ENCODE measurements around the gene SESN1. TPM values are rescaled to one million over a fixed set of nuclear protein-coding genes. Genes with fewer than 3 reads are reported as not detected.
"Not testable (repeated sequence)": the region's sequence is repeated elsewhere in the genome, so short reads cannot be mapped to it uniquely, and the experiment has no call there.

SESN1 gene
- polyA plus RNA-seq (2011; rRNA removed) (9.1 and 17.4 TPM in 2 replicates), polyA minus RNA-seq (2011; rRNA and poly(A)+ RNA removed) (8.3 and 11.0 TPM in 2 replicates)

DNA sequence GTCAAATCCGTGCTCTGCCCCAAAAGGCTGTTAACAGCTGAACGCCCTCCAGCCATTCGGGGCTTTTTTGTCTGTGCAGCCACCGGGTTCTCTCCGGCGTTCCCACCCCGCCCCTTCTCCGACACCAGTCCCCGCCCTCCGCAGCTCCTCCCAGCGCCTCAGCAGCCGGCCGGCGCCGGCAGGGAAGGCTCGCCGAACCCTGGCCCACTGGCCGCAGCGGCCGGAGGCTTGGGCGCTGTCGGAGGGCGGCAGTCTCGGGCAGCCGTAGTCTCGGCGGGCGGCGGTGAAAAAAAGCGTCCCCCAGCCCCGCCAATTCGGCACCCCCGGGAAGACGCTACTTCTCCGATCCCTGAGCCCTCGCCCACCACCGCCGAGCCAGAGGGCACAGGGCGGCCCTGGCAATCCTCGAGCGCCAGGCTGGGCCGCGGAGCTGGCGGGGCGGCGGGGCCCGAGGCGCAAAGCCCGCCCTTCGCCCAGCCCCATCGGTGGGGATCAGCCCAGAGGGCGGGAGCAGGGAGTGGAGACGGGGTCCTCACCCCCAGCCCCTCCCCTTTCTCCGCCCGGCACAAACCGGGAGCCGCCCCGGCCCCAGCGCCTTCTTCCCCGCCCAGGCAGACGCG is at the start of gene SESN1:
SESN1 (minus strand) TSS at position 431 of the 620 bp plus-strand sequence. CDS start 773 bp downstream, outside the sequence.
- ChIA-PET POLR2A (interaction anchor here (0.5 to 1.1 kb wide), 6 partner anchors 19 to 1467 kb away, joined by 3 to 4 read pairs (median 3); partner anchors contain the start of genes PPIL6 and SMPD2), CTCF (interaction anchor here (0.6 to 2.2 kb wide), 6 partner anchors 9 to 1979 kb away, joined by 3 to 7 read pairs (median 3); no protein-coding TSS in a partner anchor)
- H3K27me3 ChIP-seq (ENCODE audit: control insufficient read depth, insufficient read depth, low read length), result no peaks in the 10 kb centered on the region
- DNase-seq (ENCODE audit: low read depth), result peak; percentile 83
- TF ChIP-seq, protein P1, sequence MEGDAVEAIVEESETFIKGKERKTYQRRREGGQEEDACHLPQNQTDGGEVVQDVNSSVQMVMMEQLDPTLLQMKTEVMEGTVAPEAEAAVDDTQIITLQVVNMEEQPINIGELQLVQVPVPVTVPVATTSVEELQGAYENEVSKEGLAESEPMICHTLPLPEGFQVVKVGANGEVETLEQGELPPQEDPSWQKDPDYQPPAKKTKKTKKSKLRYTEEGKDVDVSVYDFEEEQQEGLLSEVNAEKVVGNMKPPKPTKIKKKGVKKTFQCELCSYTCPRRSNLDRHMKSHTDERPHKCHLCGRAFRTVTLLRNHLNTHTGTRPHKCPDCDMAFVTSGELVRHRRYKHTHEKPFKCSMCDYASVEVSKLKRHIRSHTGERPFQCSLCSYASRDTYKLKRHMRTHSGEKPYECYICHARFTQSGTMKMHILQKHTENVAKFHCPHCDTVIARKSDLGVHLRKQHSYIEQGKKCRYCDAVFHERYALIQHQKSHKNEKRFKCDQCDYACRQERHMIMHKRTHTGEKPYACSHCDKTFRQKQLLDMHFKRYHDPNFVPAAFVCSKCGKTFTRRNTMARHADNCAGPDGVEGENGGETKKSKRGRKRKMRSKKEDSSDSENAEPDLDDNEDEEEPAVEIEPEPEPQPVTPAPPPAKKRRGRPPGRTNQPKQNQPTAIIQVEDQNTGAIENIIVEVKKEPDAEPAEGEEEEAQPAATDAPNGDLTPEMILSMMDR (IDR thresholded peaks at IDR 0.05; ENCODE audit: insufficient read depth, low read depth, low read length), result no peak
- H3K4me3 ChIP-seq (ENCODE audit: low read depth, low read length), result peak within 1 kb of the TSS; percentile 84
- H3K36me3 ChIP-seq (ENCODE audit: control insufficient read depth, insufficient read depth, low read length), result no peaks in the 10 kb centered on the region

DNA sequence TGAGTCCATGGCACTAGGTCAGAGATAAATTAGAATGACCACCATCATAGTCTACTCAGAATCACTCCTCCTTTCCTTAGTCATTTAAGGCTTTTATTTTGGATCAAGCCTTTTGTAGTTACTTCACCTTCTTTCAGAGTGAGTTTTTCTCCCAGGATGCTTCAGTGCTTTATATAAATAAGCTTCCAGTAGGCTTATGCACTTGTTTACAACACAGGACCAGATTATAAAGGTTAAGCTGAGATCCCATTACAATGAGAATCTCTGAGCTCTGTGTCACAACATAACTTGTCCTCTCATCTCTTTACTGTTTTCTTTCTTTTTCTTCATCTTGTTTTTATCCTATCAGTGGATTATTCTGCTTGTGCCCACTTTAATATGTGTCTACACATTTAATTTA is 48.5 kb upstream of the SESN1 start:
- CTCF ChIA-PET, result interaction anchor here (1.3 to 2.3 kb wide), 2 partner anchors 21 kb away, joined by 3 to 5 read pairs; no protein-coding TSS in a partner anchor
- no peak for DNase-seq (ENCODE audit: low read depth)

DNA sequence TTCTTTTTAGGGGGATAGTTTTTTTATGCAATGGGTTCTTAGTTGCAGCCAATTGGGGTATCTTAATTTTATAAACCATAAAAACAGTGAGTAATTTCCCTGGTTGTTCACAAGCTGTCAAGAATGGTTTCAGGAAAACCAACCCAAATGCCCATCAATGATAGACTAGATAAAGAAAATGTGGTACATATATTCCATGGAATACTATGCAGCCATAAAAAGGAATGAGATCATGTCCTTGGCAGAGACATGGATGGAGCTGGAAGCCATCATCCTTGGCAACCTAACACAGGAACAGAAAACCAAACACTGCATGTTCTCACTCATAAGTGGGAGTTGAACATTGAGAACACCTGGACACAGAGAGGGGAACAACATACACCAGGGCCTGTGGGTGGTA is 47.4 kb upstream of the SESN1 start:
- H3K36me3 ChIP-seq (ENCODE audit: control insufficient read depth, insufficient read depth, low read length); DNase-seq (ENCODE audit: low read depth); CTCF ChIA-PET; POLR2A ChIA-PET; H3K4me3 ChIP-seq (ENCODE audit: low read depth, low read length); H3K27me3 ChIP-seq (ENCODE audit: control insufficient read depth, insufficient read depth, low read length): not testable (repeated sequence)

More for the DNA sequence above, 48.5 kb upstream of the SESN1 start:
- Histone ChIP-seq H3K4me3 (ENCODE audit: low read depth, low read length) (no peak overlapping the region), H3K36me3 (ENCODE audit: control insufficient read depth, insufficient read depth, low read length) (no peaks in the 10 kb centered on the region), H3K27me3 (ENCODE audit: control insufficient read depth, insufficient read depth, low read length) (no peaks in the 10 kb centered on the region)
- POLR2A ChIA-PET, result no interaction called here
- TF ChIP-seq, protein P1 (IDR thresholded peaks at IDR 0.05; ENCODE audit: insufficient read depth, low read depth, low read length), result no peak

DNA sequence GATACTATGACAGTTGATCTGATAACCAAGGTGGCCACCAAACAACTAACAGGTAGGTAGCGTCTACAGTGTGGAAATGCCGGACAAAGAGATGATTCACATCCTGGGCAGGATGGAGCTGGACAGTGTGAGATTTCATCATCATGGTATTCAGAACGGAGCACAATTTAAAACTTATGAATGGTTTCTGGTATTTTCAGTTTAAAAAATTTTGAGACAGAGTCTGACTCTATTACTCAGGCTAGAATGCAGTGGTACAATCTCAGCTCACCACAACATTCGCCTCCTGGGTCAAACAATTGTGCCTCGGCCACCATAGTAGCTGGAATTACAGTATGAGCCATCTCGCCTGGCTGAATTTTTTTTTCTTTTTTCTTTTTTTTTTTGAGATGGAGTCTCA is 44.5 kb upstream of the SESN1 start:
- Histone ChIP-seq H3K27me3 (ENCODE audit: control insufficient read depth, insufficient read depth, low read length) (no peaks in the 10 kb centered on the region), H3K36me3 (ENCODE audit: control insufficient read depth, insufficient read depth, low read length) (no peaks in the 10 kb centered on the region), H3K4me3 (ENCODE audit: low read depth, low read length) (no peak overlapping the region)
- DNase-seq (ENCODE audit: low read depth), result no peak
- TF ChIP-seq, protein P1 (IDR thresholded peaks at IDR 0.05; ENCODE audit: insufficient read depth, low read depth, low read length), result no peak
- ChIA-PET CTCF (no interaction called here), POLR2A (no interaction called here)

DNA sequence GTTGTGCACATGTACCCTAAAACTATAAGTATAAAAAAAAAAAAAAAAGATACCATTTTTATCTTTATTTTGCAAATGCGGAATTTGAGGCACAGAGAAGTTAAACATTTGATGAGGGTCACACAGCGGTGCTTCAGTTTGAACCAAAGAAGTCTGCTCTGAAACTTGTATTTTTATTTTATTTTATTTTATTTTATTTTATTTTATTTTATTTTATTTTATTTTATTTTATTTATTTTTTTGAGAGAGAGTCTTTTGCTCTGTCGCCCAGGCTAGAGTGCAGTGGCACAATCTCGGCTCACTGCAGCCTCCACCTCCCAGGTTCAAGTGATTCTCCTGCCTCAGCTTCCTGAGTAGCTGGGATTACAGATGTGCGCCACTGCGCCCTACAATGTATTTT is 41.9 kb upstream of the SESN1 start:
- DNase-seq (ENCODE audit: low read depth); H3K4me3 ChIP-seq (ENCODE audit: low read depth, low read length); H3K36me3 ChIP-seq (ENCODE audit: control insufficient read depth, insufficient read depth, low read length); H3K27me3 ChIP-seq (ENCODE audit: control insufficient read depth, insufficient read depth, low read length); CTCF ChIA-PET; POLR2A ChIA-PET: not testable (repeated sequence)

DNA sequence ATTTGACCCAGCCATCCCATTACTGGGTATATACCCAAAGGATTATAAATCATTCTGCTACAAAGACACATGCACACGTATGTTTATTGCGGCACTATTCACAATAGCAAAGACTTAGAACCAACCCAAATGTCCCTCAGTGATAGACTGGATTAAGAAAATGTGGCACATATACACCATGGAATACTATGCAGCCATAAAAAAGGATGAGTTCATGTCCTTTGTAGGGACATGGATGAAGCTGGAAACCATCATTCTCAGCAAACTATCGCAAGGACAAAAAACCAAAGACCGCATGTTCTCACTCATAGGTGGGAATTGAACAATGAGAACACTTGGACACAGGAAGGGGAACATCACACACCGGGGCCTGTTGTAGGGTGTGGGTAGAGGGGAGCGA is 41.4 kb upstream of the SESN1 start:
- H3K27me3 ChIP-seq (ENCODE audit: control insufficient read depth, insufficient read depth, low read length); POLR2A ChIA-PET; CTCF ChIA-PET; H3K4me3 ChIP-seq (ENCODE audit: low read depth, low read length); H3K36me3 ChIP-seq (ENCODE audit: control insufficient read depth, insufficient read depth, low read length); DNase-seq (ENCODE audit: low read depth): not testable (repeated sequence)

DNA sequence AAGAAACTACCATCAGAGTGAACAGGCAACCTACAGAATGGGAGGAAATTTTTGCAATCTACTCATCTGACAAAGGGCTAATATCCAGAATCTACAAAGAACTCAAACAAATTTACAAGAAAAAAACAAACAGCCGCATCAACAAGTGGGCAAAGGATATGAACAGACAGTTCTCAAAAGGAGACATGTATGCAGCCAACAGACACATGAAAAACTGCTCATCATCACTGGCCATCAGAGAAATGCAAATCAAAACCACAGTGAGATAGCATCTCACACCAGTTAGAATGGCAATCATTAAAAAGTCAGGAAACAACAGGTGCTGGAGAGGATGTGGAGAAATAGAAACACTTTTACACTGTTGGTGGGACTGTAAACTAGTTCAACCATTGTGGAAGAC is 41.0 kb upstream of the SESN1 start:
- H3K27me3 ChIP-seq (ENCODE audit: control insufficient read depth, insufficient read depth, low read length); DNase-seq (ENCODE audit: low read depth); H3K36me3 ChIP-seq (ENCODE audit: control insufficient read depth, insufficient read depth, low read length); POLR2A ChIA-PET; CTCF ChIA-PET; H3K4me3 ChIP-seq (ENCODE audit: low read depth, low read length): not testable (repeated sequence)
